GM12872 (cell line): ENCODE measurements around the gene HPS3.

Experiments
- TF ChIP-seq, protein P1 (sequence below): IDR thresholded peaks from 3 replicates; pipeline ENCODE4 v1.5.1; 2011; ENCODE audit warnings: low read depth, mild to moderate bottlenecking, low read length, moderate library complexity; ENCODE audit not compliant: insufficient read depth

Gene HPS3

DNA sequence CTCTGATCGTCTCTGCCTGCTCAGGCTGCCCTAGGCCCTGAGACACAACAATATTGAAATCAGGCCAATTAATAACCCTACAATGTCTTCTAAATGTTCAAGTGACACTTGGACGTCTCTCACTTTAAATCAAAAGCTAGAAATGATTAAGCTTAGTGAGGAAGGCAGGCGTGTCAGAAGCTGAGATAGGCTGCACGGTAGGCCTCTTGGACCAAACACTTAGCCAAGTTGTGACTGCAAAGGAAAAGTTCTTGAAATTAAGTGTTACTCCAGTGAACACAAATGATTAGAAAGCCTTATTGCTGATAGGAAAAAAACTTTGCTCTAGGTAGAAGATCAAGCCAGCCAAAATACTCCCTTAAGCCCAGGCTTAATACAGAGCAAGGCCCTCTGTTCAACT, 2.2 kb downstream of the HPS3 start:
- TF ChIP-seq, protein P1, sequence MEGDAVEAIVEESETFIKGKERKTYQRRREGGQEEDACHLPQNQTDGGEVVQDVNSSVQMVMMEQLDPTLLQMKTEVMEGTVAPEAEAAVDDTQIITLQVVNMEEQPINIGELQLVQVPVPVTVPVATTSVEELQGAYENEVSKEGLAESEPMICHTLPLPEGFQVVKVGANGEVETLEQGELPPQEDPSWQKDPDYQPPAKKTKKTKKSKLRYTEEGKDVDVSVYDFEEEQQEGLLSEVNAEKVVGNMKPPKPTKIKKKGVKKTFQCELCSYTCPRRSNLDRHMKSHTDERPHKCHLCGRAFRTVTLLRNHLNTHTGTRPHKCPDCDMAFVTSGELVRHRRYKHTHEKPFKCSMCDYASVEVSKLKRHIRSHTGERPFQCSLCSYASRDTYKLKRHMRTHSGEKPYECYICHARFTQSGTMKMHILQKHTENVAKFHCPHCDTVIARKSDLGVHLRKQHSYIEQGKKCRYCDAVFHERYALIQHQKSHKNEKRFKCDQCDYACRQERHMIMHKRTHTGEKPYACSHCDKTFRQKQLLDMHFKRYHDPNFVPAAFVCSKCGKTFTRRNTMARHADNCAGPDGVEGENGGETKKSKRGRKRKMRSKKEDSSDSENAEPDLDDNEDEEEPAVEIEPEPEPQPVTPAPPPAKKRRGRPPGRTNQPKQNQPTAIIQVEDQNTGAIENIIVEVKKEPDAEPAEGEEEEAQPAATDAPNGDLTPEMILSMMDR = no peak

DNA sequence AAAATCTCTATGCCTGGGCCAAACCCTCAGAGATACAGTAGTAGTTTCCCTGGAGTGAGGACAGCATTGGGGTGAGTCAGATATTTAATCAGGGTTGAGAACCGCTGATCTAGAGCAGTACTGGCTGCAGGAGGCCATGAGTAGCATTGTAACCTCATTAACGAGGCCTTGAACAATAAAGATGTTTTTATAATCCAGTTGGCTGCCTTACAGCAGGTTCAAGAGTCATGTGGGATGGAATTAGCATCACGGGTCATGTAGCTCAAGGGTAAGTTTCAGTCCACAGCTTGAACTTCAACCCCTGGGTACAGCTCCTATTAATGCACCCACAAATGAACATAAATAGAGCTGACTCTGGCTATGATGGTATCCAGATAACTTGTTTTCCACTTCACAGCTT, 5.1 kb downstream of the HPS3 start:
- TF ChIP-seq, protein P1 = no peak

DNA sequence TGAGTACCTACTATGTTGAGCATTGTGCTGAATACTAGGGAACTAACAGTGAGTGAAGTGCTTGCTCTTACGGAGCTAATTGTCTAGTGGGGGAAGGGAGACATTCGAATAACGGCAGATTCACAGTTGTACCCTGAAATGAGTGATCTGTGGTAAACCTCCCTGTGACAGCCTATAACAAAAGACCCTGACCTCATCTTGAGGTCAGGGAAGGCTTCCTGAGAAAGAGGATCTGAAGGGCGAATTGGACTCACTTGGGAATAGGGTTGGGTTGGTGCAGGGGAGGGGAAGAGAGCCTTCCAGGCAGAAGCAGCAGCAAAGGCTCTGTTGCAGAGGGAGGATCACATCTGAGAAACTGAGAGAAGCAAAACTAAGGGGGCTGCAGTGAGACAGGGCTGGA, 13.2 kb downstream of the HPS3 start:
- TF ChIP-seq, protein P1 = no peak

DNA sequence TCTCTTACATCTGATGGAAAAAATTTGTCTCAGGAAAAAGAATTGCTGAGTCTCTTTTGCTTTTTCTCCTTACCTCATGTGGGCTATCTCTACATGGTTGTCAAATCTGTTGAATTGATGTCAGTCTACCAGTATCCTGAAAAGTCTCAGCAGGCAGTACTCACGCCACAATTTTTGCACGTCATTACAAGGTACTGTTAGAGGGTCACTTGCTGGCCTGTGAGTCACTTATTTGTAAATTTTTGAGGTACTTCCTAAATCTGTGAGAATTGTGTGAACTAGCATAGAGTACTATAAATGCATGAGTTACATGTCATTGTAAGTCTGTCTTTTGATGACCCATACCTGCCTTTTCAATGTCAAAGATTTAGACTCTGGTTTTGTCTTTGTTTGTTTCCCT, 15.9 kb downstream of the HPS3 start:
- TF ChIP-seq, protein P1 = no peak

DNA sequence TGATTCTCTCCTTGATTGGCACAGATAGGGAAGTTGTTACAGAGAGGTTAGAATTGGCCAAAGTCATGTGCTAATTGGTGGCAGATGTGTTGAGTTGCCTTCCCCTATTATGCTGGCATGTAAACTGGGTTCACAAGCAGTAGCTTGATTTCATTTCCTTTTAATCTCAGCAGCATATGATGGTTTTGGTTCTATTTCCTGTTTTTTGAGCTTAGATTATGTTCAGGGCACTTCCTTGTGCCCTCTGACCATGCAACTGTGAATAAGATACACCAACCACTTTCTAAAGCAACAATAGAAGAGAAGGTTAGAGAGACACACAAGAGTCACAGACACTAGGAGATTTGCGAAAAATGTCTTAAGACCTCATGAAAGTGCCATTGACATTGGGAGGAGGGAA, 16.5 kb downstream of the HPS3 start:
- TF ChIP-seq, protein P1 = no peak

DNA sequence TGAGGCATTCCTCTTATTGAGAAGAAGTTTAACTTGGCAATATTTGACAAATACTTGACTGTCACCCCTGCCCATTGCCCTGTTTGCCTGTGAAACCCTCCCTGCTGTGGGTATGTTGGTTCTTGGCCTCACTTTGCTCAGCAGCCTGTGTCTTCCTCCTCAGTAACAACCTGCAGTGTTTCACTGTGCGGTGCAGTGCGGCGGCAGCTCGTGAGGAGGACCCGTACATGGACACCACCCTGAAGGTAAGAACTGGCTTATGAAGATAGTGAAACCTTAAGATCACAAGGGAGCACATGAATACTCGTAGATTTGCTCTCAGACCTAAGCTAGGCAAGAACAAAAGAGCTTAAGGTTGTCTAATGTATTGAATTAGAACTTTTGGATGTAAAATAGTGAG, 21.0 kb downstream of the HPS3 start:
- TF ChIP-seq, protein P1 = no peak

DNA sequence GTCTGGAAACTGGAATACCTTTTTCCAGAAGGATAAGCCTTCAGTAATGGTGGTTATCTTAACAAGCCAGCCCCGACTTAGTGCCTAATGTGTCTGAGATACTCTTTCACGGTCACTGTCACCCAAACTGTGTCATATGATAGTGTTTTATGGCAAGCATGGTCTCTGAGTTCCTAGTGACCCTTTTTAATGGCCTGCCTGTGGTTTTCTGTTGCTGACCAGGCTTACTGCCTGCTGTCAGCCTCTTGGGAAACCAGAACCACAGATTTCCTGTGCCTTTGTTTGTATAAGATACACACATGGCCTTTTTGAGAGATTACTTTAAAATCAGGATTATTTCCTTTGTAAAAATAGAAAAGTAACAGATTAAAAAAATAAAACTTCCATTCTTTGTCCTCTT, 22.4 kb downstream of the HPS3 start:
- TF ChIP-seq, protein P1 = no peak

DNA sequence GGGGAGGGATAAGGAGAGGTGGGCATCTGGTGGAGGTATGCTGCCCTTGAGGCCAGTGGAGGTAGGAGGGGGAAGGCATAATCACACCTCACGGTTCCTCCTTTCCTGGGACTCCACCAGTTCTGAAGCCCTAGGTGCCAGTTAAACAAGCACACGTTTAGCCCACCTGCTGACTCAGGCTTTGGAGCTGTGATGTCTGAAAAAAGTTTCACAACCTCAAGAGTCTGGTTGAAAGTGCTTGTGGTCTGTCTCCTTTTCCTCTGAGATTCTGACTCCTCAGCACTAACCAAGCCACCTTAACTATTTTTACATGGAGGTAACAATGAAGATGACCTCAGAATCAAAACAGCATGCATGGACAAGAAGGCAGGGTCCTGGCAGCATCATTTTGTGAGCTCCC, 23.0 kb downstream of the HPS3 start:
- TF ChIP-seq, protein P1 = no peak
